Endometrial microvascular endothelial cells (primary cell): Measurements from ENCODE around the gene PTPRS. TPM values are rescaled to one million over a fixed set of nuclear protein-coding genes. Genes with fewer than 3 reads are reported as not detected.
"Not testable (repeated sequence)": the region's sequence is repeated elsewhere in the genome, so short reads cannot be mapped to it uniquely, and the experiment has no call there.

ENCODE experiments used
- in situ Hi-C: cut with HindIII; loops from 2 replicates; pipeline ENCODE4 v1.10.0; 2017; ENCODE audit warnings: low sequenced_read_pairs, low pct_unique_long_range_greater_than_20kb; ENCODE audit errors: inconsistent ontology term
- total RNA-seq: library from RNA; depleted of rRNA; stranded (reverse); fragments of >200 nt; gene quantifications from one replicate; pipeline ENCODE4 v1.2.3, GENCODE V29; 2015; ENCODE audit errors: inconsistent ontology term

Gene PTPRS
- total RNA-seq, 1 donor from 2014 or later, result 5.3 TPM

GRCh38 chr19:5336195-5336965, 4.2 kb downstream of the PTPRS start:
- in situ Hi-C loops, result no loop called here

- in situ Hi-C loops, result no loop called here
Measured at GRCh38 chr19:5335593-5335992, 5.0 kb downstream of the PTPRS start.

GRCh38 chr19:5334824-5335500, 5.7 kb downstream of the PTPRS start:
- in situ Hi-C loops, result no loop called here

GRCh38 chr19:5334366-5334739, 6.3 kb downstream of the PTPRS start:
- in situ Hi-C loops, result no loop called here

GRCh38 chr19:5333581-5334365, 6.8 kb downstream of the PTPRS start:
- in situ Hi-C loops, result no loop called here

GRCh38 chr19:5332501-5332900, 8.1 kb downstream of the PTPRS start:
- in situ Hi-C loops, result no loop called here

- in situ Hi-C loops, result no loop called here
Measured at GRCh38 chr19:5331790-5332189, 8.8 kb downstream of the PTPRS start.

GRCh38 chr19:5330307-5330720, 10.3 kb downstream of the PTPRS start:
- in situ Hi-C loops, result no loop called here

GRCh38 chr19:5329141-5329540, 11.5 kb downstream of the PTPRS start:
- in situ Hi-C loops, result no loop called here

GRCh38 chr19:5328407-5328806, 12.2 kb downstream of the PTPRS start:
- in situ Hi-C loops, result not testable (repeated sequence)

GRCh38 chr19:5326986-5327623, 13.5 kb downstream of the PTPRS start:
- in situ Hi-C loops, result no loop called here

- in situ Hi-C loops, result no loop called here
Measured at GRCh38 chr19:5326545-5326944, 14.1 kb downstream of the PTPRS start.

- in situ Hi-C loops, result no loop called here
Measured at GRCh38 chr19:5324947-5325346, 15.7 kb downstream of the PTPRS start.

- in situ Hi-C loops, result no loop called here
Measured at GRCh38 chr19:5323475-5323811, 17.2 kb downstream of the PTPRS start.

- in situ Hi-C loops, result no loop called here
Measured at GRCh38 chr19:5321851-5322681, 18.5 kb downstream of the PTPRS start.

GRCh38 chr19:5321066-5321642, 19.5 kb downstream of the PTPRS start:
- in situ Hi-C loops, result no loop called here

GRCh38 chr19:5319516-5319915, 21.1 kb downstream of the PTPRS start:
- in situ Hi-C loops, result loop anchor here (10.0 kb wide), 1 partner anchor 65 kb away; no protein-coding TSS in a partner anchor

GRCh38 chr19:5318306-5318705, 22.3 kb downstream of the PTPRS start:
- in situ Hi-C loops, result loop anchor here (10.0 kb wide), 1 partner anchor 64 kb away; no protein-coding TSS in a partner anchor
